Measurements from ENCODE around the gene GSAP.

Gene GSAP

GRCh38 chr7:77415476-77415822, 700 bp downstream of the GSAP start:
- Histone ChIP-seq H3K9ac (peak overlapping the region; percentile 78; the same call in 1 of the 2 replicates), H3K27me3 (ENCODE audit: insufficient read depth, low read depth) (no peaks in the 10 kb centered on the region), H3K27ac (peak overlapping the region; percentile 29; the same call in 1 of the 2 replicates), H3K36me3 (ENCODE audit: insufficient read depth) (no peaks in the 10 kb centered on the region), H2AFZ (ENCODE audit: low read depth) (peak overlapping the region; percentile 97), H3K79me2 (ENCODE audit: insufficient read depth, low read depth) (no peaks in the 10 kb centered on the region), H4K20me1 (ENCODE audit: insufficient read depth) (no peaks in the 10 kb centered on the region), H3K4me2 (peak overlapping the region; percentile 88), H3K4me3 (IDR thresholded peaks at IDR 0.05; ENCODE audit: insufficient read depth, low read depth, low read length) (no peak overlapping the region), H3K4me1 (ENCODE audit: low read depth, poor library complexity, severe bottlenecking) (peaks cover 14% of the 10 kb centered on the region)
- no peak for TF ChIP-seq CTCF (conservative IDR thresholded peaks at IDR 0.05; ENCODE audit: low read depth, low read length)

- Histone ChIP-seq H3K4me2 (no peak overlapping the region), H3K4me3 (IDR thresholded peaks at IDR 0.05; ENCODE audit: insufficient read depth, low read depth, low read length) (no peak overlapping the region), H3K9ac (no peak overlapping the region), H3K27me3 (ENCODE audit: insufficient read depth, low read depth) (no peaks in the 10 kb centered on the region), H3K4me1 (ENCODE audit: low read depth, poor library complexity, severe bottlenecking) (peaks cover 14% of the 10 kb centered on the region), H3K36me3 (ENCODE audit: insufficient read depth) (no peaks in the 10 kb centered on the region), H3K79me2 (ENCODE audit: insufficient read depth, low read depth) (no peaks in the 10 kb centered on the region), H3K27ac (no peak overlapping the region), H4K20me1 (ENCODE audit: insufficient read depth) (no peaks in the 10 kb centered on the region), H2AFZ (ENCODE audit: low read depth) (no peak overlapping the region)
- no peak for TF ChIP-seq CTCF (conservative IDR thresholded peaks at IDR 0.05; ENCODE audit: low read depth, low read length)
Measured at GRCh38 chr7:77413861-77414424, 2.2 kb downstream of the GSAP start.

- Histone ChIP-seq H2AFZ (ENCODE audit: low read depth) (no peak overlapping the region), H3K27me3 (ENCODE audit: insufficient read depth, low read depth) (no peaks in the 10 kb centered on the region), H3K27ac (no peak overlapping the region), H4K20me1 (ENCODE audit: insufficient read depth) (no peaks in the 10 kb centered on the region), H3K4me3 (IDR thresholded peaks at IDR 0.05; ENCODE audit: insufficient read depth, low read depth, low read length) (no peak overlapping the region), H3K4me1 (ENCODE audit: low read depth, poor library complexity, severe bottlenecking) (peaks cover 14% of the 10 kb centered on the region), H3K4me2 (no peak overlapping the region), H3K79me2 (ENCODE audit: insufficient read depth, low read depth) (no peaks in the 10 kb centered on the region), H3K9ac (no peak overlapping the region), H3K36me3 (ENCODE audit: insufficient read depth) (no peaks in the 10 kb centered on the region)
- TF ChIP-seq CTCF (conservative IDR thresholded peaks at IDR 0.05; ENCODE audit: low read depth, low read length), result no peak
Measured at GRCh38 chr7:77413128-77413527, 3.0 kb downstream of the GSAP start.

GRCh38 chr7:77409739-77410547, 6.2 kb downstream of the GSAP start:
- Histone ChIP-seq H3K4me3 (IDR thresholded peaks at IDR 0.05; ENCODE audit: insufficient read depth, low read depth, low read length) (no peak overlapping the region), H2AFZ (ENCODE audit: low read depth) (no peak overlapping the region), H3K4me2 (no peak overlapping the region), H3K9ac (no peak overlapping the region), H4K20me1 (ENCODE audit: insufficient read depth) (no peaks in the 10 kb centered on the region), H3K27me3 (ENCODE audit: insufficient read depth, low read depth) (no peaks in the 10 kb centered on the region), H3K36me3 (ENCODE audit: insufficient read depth) (no peaks in the 10 kb centered on the region), H3K27ac (no peak overlapping the region), H3K4me1 (ENCODE audit: low read depth, poor library complexity, severe bottlenecking) (peaks cover 1% of the 10 kb centered on the region), H3K79me2 (ENCODE audit: insufficient read depth, low read depth) (no peaks in the 10 kb centered on the region)
- TF ChIP-seq CTCF (conservative IDR thresholded peaks at IDR 0.05; ENCODE audit: low read depth, low read length), result no peak
